Fibroblast of peridontal ligament (primary cell): ENCODE results near the gene TMEM72.

ENCODE experiments used
- DNase-seq: peaks from one replicate; pipeline ENCODE4 v3.0.0-alpha.2; 2010; ENCODE audit errors: extremely low read depth

Gene TMEM72

DNA sequence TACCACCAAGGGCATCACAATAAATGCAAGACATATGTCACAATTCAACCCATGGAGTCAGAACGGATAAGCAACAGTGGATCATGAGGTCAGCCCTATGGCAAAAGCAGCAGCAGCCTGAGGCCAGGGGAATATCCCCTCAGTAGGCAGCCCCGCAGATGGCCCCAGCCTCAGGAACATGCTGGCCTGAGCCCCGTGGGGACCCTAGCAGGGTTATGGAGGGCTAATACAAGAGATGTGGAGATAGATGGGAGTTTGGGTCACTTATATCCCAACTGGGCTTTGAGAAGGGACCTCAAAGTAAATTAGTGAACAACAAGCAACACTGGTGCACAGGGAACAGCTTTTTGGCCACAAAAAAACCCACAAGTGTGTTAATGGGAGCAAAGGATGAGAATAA is 9.1 kb downstream of the TMEM72 start:
- no peak for DNase-seq

DNA sequence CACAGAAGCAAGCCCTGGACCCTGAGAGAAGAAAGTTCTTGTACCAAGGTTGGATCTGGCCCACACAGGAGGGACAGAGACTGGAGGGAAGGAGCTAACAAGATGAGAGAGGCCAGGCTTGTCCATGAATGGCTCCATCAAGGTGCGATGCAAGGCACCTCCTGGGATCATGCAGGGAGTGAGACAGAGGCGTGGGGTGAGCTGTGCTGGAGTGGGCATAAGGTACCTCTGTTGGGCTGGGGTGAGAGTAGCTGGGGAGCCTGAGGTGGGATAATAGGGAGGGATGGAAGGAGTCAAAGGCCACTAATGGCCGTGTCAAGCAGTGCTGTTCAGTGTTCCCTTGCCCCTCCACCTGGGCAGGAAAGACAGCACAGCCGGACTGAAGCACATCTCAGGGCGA is 9.9 kb downstream of the TMEM72 start:
- DNase-seq = no peak

DNA sequence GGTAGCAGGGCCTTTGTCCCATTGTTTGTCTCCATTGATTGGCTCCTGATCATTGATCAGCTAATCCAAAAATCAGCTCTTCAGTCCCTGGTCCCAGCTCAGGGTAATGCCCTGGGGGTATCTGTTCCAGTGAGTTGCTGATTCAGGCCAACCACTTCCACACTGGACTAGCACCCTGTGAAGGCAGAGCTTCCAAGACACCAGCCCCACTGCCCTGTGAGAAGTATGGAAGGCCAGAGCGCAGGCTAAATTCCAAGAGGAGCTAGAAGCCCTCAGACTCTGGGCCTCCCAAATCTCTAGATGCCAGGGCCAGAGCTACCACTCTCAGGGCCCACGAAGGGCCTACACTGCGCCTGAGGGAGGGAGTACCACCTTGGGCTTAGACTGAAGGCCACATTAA is 10.4 kb downstream of the TMEM72 start:
- no peak for DNase-seq

DNA sequence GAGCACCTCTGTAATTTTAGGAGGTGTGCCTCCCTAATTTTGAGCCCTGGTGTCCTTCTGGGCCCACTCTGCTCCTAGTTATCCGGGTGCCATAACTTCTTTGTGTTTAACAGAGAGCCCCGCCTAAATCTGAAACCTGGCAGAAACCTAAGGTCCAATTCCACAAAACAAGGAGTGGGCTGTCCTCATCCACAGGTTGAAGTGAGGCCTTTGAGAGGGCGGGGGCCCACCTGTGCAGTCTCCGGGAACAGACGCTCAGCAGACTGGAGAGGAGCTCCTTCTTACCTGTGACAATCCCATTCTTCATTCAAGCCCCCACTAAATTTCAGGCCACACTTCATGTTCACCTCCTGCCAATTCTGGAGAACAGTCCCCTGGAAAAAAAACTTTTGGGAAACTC is 10.9 kb downstream of the TMEM72 start:
- no peak for DNase-seq

DNA sequence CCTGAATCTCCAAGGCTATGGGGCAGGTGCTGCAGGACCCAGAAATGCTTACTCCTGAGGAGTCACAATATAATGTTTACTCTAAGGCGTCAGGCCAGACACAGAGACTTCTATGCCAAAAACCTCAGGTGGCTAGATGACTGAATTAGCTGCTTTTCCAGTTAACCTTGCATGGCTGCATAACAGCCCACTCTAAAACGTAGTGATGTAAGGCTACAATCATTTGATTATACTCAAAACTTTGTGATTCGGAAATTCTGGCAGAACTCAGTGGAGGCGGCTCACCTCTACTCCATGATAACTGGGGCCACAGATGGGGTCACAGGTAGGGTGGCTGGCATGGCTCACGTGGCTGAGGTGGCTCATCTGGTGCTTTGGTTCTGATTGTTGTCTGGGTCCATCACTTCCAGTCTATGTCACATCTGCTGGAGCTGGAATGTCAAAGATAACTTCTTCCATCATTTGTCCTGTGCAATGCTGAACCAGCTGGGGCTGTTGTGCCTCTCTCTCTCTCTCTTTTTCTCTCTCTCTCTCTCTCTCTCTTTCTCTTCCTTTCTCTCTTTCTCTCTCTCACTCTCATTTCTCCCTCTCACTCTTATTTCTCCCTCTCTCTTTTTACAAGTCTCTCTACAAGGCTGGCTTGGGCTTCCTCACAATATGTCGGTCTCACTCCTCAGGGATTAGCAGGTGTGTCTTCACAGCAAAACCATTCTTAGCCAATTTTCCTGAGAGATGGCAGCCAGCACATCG is 11.8 kb downstream of the TMEM72 start:
- no peak for DNase-seq

DNA sequence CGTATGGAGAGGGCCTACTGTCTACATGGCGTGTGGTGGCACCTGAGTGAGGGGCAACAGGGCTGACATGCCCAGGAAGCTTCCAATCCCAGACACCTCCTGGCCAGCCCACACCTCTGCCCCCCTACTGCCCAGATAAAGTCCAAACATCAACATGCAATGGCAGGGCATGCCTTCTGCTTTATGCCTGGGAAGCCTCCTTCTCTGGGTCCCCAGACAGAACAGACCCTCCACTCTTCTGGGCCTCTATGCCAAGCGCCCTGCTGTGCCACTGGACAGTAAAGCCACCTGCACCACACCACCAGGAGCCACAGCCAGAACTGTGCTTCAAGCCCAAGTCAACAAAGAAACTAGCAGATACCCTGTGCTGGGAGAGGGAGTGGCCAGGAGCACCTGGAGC is 12.5 kb downstream of the TMEM72 start:
- DNase-seq = no peak

DNA sequence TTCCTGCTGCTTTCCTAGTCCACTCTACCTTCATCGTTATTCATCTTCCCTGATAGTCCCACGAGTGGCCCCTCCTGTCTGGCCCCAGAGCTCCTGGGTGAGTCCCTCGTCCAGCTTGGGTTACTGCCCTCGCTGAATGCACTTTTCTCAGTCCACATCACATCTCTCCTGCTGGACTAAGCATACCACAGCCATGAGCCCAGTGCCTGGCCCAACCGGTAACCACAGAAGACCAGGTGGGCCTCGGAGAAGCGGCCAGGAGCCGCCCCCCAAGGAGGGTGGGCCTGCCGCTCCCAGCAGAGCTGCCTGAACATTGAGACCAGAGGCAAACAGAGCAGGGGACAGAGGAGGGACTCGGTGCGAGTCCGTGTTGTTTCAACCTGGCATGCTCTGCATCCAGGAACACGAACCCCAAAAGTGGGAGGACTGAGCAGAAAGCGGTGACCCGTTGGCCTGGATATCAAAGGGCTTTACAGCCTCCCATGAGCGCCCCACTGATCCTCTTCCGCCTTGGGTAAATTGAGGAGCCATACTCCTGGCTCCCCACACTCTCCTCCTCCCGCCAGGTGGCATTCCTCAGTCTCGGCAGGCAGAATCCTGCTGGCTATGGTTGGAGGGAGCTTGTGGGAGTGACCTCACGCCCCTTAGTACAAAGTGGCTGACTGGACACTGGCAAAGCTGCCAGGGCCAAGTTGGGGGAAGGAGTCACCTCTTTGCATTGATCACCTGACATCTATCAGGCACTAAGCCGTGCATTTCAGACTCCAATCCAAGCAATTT is 13.3 kb downstream of the TMEM72 start:
- DNase-seq = no peak

DNA sequence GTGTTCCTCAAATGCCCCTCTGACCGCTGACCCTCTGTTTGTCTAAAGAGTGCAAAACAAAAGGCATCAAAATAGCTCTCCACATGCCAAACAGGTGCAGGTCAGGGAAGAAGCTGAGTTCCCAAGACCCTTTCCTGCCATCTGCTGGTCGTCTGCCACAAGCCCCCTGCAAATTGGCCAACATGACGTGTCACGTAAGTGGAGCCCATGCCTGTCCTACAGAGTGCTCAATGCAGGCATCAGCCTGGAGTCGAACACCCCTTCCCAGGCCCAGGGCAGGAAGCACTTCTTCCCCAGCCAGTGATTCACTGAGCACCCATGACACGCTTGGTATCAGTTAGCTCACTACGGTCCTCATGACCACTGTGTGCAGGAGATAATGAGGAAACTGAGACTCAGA is 14.1 kb downstream of the TMEM72 start:
- no peak for DNase-seq

DNA sequence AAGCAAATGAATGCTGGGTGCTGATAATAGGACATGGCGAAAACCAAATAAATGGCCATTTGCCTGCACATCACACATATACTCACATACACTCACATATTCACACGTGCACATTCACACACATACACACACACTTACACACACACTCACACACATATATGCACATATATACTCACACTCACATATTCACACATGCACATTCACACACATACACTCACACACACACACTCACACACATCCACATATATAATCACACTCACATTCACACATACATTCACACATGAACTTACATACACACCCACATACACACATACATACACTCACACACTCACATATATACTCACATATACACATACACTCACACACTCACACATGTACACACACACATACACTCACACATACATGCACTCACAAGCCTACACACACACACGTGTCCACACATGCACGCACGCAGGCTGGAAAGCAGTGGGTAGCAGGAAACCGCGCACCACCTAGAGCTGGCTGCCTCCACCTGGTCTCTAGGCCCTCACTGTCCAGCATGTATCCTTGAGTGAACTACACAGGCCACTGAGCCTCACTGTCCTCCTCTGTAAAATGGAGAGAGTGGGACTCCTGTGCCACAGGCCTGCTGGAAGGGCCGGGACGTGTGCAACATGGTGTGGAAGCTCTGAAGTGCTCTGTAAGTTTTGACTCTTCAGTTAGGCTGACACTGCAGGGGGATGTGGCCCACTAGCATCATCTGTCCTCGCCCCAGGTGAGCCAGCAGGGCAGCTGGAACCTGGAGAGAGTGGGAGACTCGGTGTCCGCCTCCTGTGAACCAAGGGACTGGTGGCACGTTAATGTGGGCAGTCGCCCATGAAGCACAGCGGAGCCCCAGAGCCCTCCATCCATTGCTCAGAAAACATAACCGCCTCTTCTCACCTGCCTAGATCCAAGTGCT is 14.9 kb downstream of the TMEM72 start:
- no peak for DNase-seq

DNA sequence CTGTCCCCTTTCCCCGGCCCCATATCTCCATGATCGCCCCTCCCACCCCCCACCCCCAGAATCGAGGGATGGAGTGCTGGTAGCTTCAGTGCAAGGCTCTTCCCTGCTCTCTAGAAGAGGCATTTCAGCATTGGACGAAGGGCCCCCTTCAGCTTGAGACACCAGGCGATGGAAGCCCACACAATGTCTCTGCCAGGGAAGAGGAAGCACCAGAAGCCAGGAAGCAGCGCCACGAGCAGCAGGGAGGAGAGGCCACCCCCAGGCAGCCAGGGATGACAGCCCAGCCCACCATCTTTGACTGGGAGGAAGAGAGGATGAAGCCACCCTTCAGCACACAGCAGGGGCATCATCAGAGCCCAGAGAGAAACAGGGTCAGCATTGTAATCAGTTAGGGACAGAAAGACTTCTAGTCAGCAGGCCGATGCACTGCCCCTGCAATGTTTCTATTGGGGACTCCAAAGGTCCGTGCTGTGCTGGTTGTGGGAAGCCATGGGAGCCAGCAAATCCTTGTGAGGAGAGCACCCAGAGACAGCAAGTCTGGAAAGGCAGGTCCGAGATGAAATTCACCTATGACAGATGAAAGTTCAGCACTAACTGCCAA is 15.7 kb downstream of the TMEM72 start:
- DNase-seq = no peak

DNA sequence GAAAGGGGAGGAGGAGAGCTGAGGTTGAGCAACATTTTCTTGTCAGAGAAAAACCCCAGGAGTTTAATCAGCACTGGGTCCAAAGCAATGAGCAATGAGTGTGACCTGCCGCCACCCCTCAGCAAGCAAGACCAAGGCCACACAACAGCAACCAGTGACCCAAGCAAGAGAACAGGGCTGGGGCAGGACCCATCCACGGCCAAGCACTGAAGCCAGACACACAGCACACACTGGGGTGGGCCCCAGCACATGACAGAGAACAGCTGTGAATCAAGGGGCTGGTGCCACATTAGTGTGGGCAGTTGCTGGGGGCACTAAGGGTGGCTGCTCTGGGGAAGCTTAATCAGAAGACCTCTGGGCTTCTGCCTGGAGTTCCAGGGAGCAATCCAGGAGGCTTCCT is 16.2 kb downstream of the TMEM72 start:
- DNase-seq = no peak

DNA sequence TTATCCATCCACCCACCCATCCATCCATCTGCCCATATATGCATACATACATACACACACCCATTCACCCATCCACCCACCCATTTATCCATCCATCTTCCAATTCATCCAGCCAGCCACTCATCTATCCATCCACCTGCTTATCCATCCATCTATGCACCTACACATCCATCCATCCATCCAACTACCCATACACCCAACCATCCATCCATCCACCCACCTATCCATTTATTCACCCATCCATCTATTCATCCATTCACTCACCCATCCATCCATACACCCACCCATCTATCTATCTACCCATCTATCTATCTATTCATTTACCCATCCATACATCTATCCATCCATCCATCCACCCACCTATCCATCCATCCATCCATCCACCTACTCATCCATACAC is 17.3 kb downstream of the TMEM72 start:
- DNase-seq = no peak

DNA sequence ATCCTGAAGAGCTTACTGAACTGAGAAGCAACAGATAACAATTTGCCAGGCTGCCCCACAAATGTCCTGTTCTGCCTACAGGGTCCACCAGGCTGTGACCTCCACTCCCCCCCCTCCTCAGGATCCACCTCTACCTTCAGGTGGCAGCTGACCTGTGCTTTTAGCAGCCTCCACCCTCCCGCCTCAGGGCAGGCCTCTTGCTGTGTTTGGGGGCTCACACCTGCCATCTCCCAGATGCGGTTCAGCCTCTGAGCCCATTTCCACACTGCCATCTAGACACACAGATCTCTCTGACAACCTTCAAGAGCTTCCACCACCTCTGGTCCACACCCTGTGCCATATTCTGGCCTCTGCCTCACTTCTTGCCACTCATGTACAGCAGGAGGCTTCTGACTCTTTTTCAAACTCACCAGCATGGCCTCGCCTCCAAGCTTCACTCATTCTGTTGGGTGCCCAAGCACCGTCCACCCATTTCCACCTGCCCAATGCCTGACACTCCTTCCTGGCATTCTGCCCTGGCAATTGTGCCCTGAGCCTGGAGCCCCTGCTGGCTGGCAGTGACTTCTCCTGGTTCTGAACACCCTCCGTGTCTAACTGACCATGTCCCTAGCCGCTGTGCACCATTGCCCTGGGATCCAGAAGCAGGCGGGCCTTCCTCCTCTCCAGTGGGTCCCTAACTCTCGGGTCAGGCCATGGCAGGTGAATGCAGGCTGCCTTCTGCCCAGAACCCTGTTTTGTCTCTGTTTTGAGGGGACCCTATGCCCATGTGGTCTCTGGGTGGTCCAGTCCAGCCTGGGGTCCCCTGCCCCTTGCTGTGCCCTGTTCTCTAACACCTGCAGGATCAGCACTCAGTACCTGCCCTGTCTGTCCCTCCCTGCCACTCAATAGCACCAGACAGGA is 18.5 kb downstream of the TMEM72 start:
- no peak for DNase-seq

DNA sequence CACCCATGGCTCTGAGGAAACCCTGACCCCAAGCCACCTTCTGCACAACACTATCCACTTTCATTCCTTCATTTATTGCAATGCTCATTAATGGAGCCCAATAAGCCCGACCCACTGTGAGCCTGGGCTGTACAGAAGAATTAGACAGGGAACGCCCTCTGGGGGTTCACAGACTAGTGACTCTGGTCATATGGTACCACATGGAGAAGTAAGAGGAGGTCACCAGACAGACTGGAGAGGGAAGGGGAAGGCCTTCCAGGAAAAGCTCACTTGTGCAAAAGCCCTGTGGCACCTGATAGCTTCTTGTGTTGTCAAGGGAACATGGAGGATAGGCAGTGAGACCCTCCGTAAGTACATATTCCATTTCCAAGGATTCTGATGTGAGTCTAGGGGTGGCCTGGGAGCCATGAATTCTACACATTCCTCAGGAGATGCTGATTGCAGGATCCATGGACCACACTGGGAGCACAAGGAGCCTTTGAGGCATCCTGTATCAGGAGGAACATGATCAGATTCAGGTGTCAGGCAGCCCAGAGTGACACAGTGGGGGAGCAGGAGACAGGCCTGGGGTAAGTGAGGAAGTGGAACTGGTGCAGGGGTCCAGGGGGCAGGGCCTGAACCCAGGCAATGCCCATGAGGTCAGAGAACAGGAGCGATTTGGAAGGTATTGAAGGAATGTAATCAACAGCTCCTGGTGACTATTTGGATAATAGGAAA is 19.9 kb downstream of the TMEM72 start:
- DNase-seq = no peak

DNA sequence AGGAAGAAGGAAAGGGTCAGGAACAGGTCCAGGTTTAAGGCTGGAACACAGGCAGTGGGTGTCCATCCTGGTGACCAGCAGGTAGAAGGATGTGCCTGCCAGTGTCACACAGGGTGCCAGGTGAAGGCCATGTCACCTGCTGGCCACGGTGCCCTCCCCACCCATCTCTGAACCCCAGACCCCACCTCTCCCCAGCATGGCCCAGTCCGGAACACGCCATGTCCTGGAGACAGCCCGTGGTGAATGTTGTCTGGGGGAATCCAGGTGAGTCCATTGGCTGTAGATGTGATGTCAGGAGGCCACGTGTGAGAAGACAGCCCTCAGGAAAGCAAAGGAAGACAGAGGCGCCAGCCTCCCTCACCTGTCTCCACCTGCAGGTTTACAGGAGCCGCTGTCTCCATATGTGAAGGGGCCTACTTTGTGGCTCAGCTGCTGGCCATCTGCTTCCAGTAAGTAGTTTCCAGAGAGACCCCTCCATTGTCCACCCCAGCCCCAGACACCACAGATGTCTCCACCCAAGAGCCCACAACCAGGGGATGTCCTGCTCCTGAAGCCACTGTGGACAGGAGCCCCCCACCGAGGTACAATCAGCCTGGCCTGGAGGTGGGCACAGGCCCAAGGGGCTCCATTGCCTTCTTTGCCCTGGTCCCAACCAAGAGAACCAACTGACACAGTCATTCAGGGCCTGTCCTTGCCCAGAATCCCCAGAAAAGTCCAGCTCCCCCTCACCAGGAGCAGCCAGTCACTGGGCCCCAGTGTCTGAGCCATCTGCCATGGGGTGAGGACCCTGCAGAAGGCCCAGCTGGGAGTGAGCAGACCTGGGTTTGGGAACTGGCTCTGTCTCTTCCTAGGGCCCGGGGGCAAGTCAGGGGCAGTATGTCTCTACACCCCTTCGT is 20.7 kb downstream of the TMEM72 start:
- no peak for DNase-seq

DNA sequence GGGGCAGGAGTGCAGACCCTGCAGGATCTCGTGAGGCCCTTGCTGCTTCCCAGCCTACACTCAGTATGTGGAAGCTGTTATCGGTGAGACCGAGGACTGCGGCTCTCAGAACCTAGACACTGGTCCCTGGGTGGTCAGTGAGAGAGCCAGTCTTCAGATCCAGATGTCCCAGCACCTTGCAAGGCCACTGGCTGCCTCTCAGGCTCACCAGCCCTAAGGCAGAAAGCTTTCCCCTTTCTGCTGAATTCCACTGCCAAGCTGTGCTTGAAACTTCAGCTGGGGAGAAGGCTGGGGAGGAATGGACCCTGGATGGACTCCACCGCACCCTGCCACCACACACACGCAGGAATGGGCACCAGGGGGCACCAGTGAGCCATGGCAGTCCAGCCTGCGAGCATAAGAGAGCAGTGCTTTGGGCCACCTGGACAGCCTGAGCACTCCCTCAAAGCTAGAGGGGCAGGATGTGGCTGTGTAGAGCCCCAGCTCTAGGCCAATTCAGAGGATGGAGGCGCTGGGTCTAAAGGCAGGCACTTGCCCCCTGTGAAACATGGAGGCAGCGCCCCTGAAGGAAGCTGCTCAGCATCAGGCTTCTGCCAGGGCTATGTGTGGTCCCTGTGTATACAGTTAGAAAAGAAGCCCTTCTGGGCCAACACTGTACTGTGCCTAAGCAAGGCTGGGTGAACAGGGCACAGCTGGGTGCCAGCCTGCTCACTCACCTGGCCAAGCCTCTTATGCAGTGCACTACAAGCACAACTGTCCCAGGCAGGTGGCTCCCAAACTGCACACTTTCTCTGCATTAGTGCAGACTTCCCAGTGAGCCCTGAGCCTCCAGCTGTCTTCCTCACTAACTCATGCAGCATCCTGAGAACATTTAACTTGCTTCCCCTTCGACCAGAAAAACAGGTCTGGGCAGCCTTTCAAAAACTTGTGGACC is 21.6 kb downstream of the TMEM72 start:
- DNase-seq = peak; percentile 78

DNA sequence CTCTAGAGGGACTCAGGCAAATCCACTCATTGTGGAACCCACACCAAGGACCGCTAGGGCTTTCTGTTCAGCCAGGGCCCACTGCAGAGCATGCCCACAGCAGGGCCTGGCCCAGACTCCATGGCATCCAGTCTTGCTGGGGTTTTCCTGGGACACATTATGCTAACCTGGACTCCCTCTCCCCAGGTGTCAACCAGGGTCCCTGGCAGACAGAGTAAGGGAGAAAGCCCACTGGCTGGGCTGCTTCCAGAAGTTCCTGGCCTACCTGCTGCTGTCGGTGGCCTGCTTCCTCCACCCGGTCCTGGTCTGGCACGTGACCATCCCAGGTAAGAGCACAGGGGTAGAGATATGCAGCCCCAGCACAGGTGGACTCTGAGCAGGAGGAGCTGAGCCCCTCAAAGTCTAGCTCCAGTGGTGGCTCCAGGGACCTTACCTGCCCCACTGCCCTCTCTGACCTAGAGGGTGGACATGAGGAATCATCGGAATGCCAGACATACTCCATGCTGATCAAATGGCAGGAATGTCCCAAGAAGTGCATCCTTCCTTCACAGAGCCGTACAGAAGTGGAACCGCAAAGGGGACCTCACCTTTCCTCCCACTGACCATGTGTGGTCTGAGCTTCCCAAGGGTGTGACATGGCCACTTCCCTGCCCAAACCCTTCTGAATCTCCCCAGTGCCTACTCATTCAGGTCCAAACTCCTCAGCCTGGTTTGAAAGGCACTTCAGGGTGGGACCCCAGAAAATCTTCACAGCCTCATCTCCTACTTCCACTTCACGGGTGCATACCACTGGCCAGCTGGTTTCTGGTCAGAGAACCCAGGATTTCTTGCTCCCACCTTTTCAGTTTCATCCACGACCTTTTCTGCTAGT is 22.5 kb downstream of the TMEM72 start:
- no peak for DNase-seq
